CD4-positive, alpha-beta T cell (primary cell): ENCODE measurements around the gene NOTCH1. TPM values are rescaled to one million over a fixed set of nuclear protein-coding genes. Genes with fewer than 3 reads are reported as not detected.
A peak's percentile ranks its signal among the peaks of the same experiment; 100 is the strongest.

Experiments used
- ATAC-seq: fragments of 200-7000 bp; cut with Tn5 transposase; one replicate; pipeline ENCODE4 v1.10.0; 2022; ENCODE audit warnings: mild to moderate bottlenecking; ENCODE audit not compliant: poor library complexity
- CTCF ChIA-PET: fragments of 350-600 bp; sonication (Branson Sonifier 250); formaldehyde crosslinking; loops from one replicate; lab custom pipeline; 2021; ENCODE audit warnings: antibody characterized with exemption, inconsistent platforms; lab: Charles Lee
- POLR2A ChIA-PET: fragments of 350-600 bp; sonication (Branson Sonifier 250); formaldehyde crosslinking; loops from one replicate; lab custom pipeline; 2021; ENCODE audit warnings: antibody characterized with exemption, inconsistent platforms; lab: Charles Lee
- DNase-seq, 14 experiments: peaks; one replicate each; pipeline ENCODE4 v3.0.0-alpha.2; 2013 to 2020; ENCODE audit warnings: mixed read lengths in 2 of 14
- H3K27ac ChIP-seq, 2 donors: one replicate each; pipeline versions ENCODE4 v1.5.1 to v1.7.0; 2013; ENCODE audit warnings: low read length in 2 of 2, low read depth in 1 of 2, mild to moderate bottlenecking in 1 of 2
- H3K27me3 ChIP-seq, 2 experiments: 1 replicate in 1 of 2; 2 replicates in 1 of 2; pipeline versions ENCODE4 v1.6.1 to v1.7.0; 2013; ENCODE audit warnings: low read length in 2 of 2, control low read depth in 1 of 2, mild to moderate bottlenecking in 1 of 2, moderate library complexity in 1 of 2; ENCODE audit not compliant: insufficient read depth in 2 of 2, control insufficient read depth in 1 of 2
- H3K36me3 ChIP-seq: one replicate; pipeline ENCODE4 v1.6.1; 2013; ENCODE audit warnings: low read length, control low read depth; ENCODE audit not compliant: insufficient read depth
- H3K4me1 ChIP-seq: one replicate; pipeline ENCODE4 v1.6.1; 2013; ENCODE audit warnings: low read length, control low read depth; ENCODE audit not compliant: insufficient read depth
- H3K4me3 ChIP-seq: one replicate; pipeline ENCODE4 v1.5.1; 2013; ENCODE audit warnings: mild to moderate bottlenecking, low read length, moderate library complexity
- H3K9me3 ChIP-seq, 2 experiments: 1 replicate in 1 of 2; 2 replicates in 1 of 2; pipeline versions ENCODE4 v1.6.1 to v1.7.0; 2013; ENCODE audit warnings: low read length in 2 of 2, mild to moderate bottlenecking in 2 of 2, control low read depth in 1 of 2, moderate library complexity in 1 of 2; ENCODE audit not compliant: control insufficient read depth in 1 of 2, insufficient read depth in 1 of 2
- H3K27ac Mint-ChIP-seq: one replicate; pipeline ENCODE4 v1.8.0; 2020; ENCODE audit warnings: mixed read lengths
- H3K27me3 Mint-ChIP-seq: one replicate; pipeline ENCODE4 v1.8.0; 2021; ENCODE audit warnings: mixed read lengths
- H3K36me3 Mint-ChIP-seq: one replicate; pipeline ENCODE4 v1.8.0; 2021; ENCODE audit warnings: low read depth, mixed read lengths
- H3K4me1 Mint-ChIP-seq: one replicate; pipeline ENCODE4 v1.8.0; 2021; ENCODE audit warnings: low read depth, mixed read lengths
- H3K4me3 Mint-ChIP-seq: one replicate; pipeline ENCODE4 v1.8.0; 2020; ENCODE audit warnings: mild to moderate bottlenecking, mixed read lengths
- H3K9me3 Mint-ChIP-seq: one replicate; pipeline ENCODE4 v1.8.0; 2020; ENCODE audit warnings: mixed read lengths
- intact Hi-C, 2 experiments: fragments of 100-400 bp; cut with DNase I in 1 of 2; cut with micrococcal nuclease in 1 of 2; formaldehyde crosslinking; loops; one replicate each; pipeline versions ENCODE4 v1.15.1 to v1.9.0; 2023 to 2025; cut with DNase I, micrococcal nuclease
- total RNA-seq, 174 experiments: library from RNA in 2 of 174; stranded (reverse) in 2 of 174; gene quantifications; one replicate each; pipeline ENCODE4 v1.2.3 and lab custom pipeline; 2021 to 2026
- TF ChIP-seq, protein P1 (sequence below): fragments of 200-600 bp; IDR thresholded peaks from one replicate; pipeline ENCODE4 v1.8.0; 2022; ENCODE audit warnings: antibody characterized with exemption, mild to moderate bottlenecking

Gene NOTCH1
- total RNA-seq, 2 experiments from 2014 or later: 30.8 to 34.2 TPM

DNA sequence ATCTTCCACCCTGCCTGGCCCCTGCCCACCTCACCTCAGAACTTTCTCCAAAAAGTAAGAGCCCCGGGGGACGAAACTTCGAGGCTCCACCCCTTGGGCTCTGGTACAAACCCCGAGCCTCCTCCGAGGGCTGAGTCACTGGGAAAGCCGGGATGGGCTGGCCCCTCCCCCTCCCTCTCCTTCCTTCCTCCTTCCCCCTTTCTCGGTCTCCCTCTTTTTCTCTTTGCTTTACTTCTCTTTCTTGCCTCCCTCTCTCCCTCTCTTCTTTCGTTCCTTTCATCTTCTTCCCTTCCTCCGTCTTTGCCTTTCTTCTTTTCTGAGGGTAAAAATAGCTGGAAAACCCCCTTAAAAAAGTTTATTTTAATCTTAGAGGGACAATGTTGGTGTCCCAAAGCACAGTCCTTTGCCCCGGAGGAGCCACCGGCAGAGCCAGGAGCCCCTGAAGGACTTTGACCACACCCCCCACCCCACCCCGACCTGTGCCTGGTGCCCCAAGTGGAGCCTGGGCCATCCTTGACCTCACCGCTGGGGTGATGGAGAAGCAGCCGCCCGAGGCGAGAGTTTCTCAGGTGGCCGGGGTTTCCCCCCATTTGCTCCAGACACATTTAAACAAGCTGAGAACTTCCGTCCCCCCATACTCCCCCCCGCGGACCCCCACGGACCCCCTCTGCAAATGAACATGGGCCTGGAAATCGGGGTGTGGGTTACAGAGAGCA, 5.7 kb upstream of the NOTCH1 start:
- no peak overlapping the region for H3K27ac ChIP-seq
- H3K36me3 Mint-ChIP-seq: no peaks in the 10 kb centered on the region
- H3K27ac Mint-ChIP-seq: peak overlapping the region; percentile 77
- ChIA-PET CTCF (interaction anchor here (0.7 kb wide), 1 partner anchor 24 kb away, joined by 4 read pairs; no protein-coding TSS in a partner anchor), POLR2A (interaction anchor here (0.8 to 1.9 kb wide), 3 partner anchors 12 to 284 kb away, joined by 3 to 17 read pairs (median 3); no protein-coding TSS in a partner anchor)
- no peaks in the 10 kb centered on the region for H3K9me3 ChIP-seq
- H3K4me3 Mint-ChIP-seq: peak overlapping the region; percentile 66
- H3K27me3 Mint-ChIP-seq: no peaks in the 10 kb centered on the region
- DNase-seq (peak in 1 of 14 experiments; percentile 55), ATAC-seq (no peak)
- TF ChIP-seq, protein P1, sequence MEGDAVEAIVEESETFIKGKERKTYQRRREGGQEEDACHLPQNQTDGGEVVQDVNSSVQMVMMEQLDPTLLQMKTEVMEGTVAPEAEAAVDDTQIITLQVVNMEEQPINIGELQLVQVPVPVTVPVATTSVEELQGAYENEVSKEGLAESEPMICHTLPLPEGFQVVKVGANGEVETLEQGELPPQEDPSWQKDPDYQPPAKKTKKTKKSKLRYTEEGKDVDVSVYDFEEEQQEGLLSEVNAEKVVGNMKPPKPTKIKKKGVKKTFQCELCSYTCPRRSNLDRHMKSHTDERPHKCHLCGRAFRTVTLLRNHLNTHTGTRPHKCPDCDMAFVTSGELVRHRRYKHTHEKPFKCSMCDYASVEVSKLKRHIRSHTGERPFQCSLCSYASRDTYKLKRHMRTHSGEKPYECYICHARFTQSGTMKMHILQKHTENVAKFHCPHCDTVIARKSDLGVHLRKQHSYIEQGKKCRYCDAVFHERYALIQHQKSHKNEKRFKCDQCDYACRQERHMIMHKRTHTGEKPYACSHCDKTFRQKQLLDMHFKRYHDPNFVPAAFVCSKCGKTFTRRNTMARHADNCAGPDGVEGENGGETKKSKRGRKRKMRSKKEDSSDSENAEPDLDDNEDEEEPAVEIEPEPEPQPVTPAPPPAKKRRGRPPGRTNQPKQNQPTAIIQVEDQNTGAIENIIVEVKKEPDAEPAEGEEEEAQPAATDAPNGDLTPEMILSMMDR: no peak
- H3K9me3 Mint-ChIP-seq: no peaks in the 10 kb centered on the region
- peaks cover 34% of the 10 kb centered on the region for H3K4me1 ChIP-seq
- no peaks in the 10 kb centered on the region for H3K36me3 ChIP-seq
- H3K4me1 Mint-ChIP-seq: peaks cover 21% of the 10 kb centered on the region
- H3K4me3 ChIP-seq: no peak overlapping the region
- intact Hi-C loops: no loop called here
- H3K27me3 ChIP-seq: no peaks in the 10 kb centered on the region

DNA sequence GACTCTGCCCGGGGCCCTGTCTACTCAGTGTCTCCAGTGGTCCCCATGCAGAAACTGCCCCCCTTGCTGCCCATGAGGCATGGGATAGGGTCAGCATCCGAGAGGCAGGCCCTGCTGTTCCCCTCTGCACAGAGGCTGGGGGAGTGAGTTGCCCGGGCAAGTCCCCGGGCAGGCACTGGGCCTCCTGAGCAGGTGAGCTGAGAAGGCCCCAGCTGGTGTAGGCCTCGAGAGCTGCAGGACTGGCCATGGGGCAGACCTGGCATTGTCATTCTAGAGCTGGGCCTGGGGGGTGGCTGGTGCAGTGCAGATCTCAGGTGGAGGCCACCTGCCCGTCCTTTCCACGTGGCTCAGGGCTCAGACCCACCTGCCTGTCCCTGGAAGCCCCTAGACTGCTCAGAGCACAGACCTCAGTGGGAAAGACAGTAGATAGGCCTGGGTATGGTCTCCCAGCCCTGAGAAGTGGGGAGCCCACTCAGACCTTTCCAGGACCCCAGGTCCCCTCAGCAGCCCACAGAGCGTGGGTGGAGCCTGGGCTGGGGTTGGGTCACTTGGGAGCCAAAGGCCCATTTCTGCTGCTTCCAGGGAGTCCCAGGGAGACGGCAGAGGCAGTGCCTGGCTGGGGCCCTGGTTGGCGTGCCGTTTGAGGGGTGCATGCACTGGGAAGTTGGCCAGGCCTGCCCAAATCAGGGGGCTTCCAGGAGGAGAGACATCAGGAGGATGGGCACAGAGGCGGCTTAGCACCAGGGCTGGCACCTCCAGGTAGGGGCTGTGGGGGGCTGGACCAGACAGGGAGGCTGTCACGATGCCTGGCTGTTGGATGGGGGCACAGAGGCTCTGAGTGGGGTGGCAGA, 4.8 kb upstream of the NOTCH1 start:
- POLR2A ChIA-PET: interaction anchor here (1.9 kb wide), 1 partner anchor 12 kb away, joined by 17 read pairs; no protein-coding TSS in a partner anchor
- H3K4me1 Mint-ChIP-seq: peaks cover 21% of the 10 kb centered on the region

More for the DNA sequence above, 4.8 kb upstream of the NOTCH1 start:
- Mint-ChIP-seq H3K27me3 (no peaks in the 10 kb centered on the region), H3K36me3 (no peaks in the 10 kb centered on the region), H3K9me3 (no peaks in the 10 kb centered on the region), H3K27ac (no peak overlapping the region), H3K4me3 (no peak overlapping the region)
- peaks cover 39% of the 10 kb centered on the region for H3K4me1 ChIP-seq
- no peaks in the 10 kb centered on the region for H3K9me3 ChIP-seq
- no peak for DNase-seq
- ATAC-seq: no peak
- intact Hi-C loops: no loop called here
- H3K27ac ChIP-seq: no peak overlapping the region
- H3K36me3 ChIP-seq: no peaks in the 10 kb centered on the region
- no peak overlapping the region for H3K4me3 ChIP-seq
- CTCF ChIA-PET: no interaction called here
- TF ChIP-seq, protein P1: no peak
- no peaks in the 10 kb centered on the region for H3K27me3 ChIP-seq
